Kidney (tissue), 14 donors: ENCODE data around the gene TMEM255B. TPM values are rescaled to one million over a fixed set of nuclear protein-coding genes. Genes with fewer than 3 reads are reported as not detected.
A peak's percentile ranks its signal among the peaks of the same experiment; 100 is the strongest.

Source experiments
- DNase-seq, 5 donors: peaks; one replicate each; pipeline ENCODE4 v3.0.0-alpha.2; 2013 to 2020
- FAIRE-seq: peaks from 2 replicates; lab custom pipeline; 2012; peaks lifted over from hg19 to GRCh38; lab: Jason Lieb, UNC
- H3K27ac ChIP-seq, 2 donors: one replicate each; pipeline ENCODE4 v1.7.0; 2013; ENCODE audit warnings: low read depth in 2 of 2, low read length in 2 of 2, inconsistent platforms in 1 of 2
- H3K27me3 ChIP-seq: one replicate; pipeline ENCODE4 v1.7.1; 2013; ENCODE audit warnings: low read length, inconsistent platforms; ENCODE audit not compliant: control insufficient read depth, insufficient read depth
- H3K36me3 ChIP-seq, 3 donors: one replicate each; pipeline versions ENCODE4 v1.7.0 to v1.7.1; 2013; ENCODE audit warnings: low read length in 3 of 3, control low read depth in 1 of 3, inconsistent platforms in 1 of 3; ENCODE audit not compliant: insufficient read depth in 3 of 3, control insufficient read depth in 2 of 3
- H3K4me1 ChIP-seq, 3 donors: one replicate each; pipeline versions ENCODE4 v1.7.0 to v1.7.1; 2013; ENCODE audit warnings: low read length in 3 of 3, inconsistent platforms in 1 of 3, low read depth in 1 of 3; ENCODE audit not compliant: control insufficient read depth in 2 of 3, insufficient read depth in 2 of 3
- H3K4me3 ChIP-seq, 3 donors: one replicate each; pipeline versions ENCODE4 v1.7.0 to v1.8.1; 2013; ENCODE audit warnings: low read length in 3 of 3, control low read depth in 1 of 3, inconsistent platforms in 1 of 3
- H3K9ac ChIP-seq, 3 donors: one replicate each; pipeline versions ENCODE4 v1.7.0 to v1.7.1; 2013; ENCODE audit warnings: low read length in 3 of 3, control low read depth in 1 of 3, inconsistent platforms in 1 of 3
- H3K9me3 ChIP-seq, 3 donors: one replicate each; pipeline versions ENCODE4 v1.7.0 to v1.7.1; 2013; ENCODE audit warnings: low read length in 3 of 3, control low read depth in 1 of 3, inconsistent platforms in 1 of 3; ENCODE audit not compliant: control insufficient read depth in 2 of 3, insufficient read depth in 1 of 3
- intact Hi-C: fragments of 100-400 bp; cut with DNase I; formaldehyde crosslinking; loops from one replicate; pipeline ENCODE4 v1.11.1; 2022
- polyA plus RNA-seq: library from polyadenylated mRNA; stranded (reverse); fragments of 350-450 nt; fragmentation: Illumina TruSeq; extraction: RNeasy Lipid Tissue Mini Kit (QIAGEN cat#74804); gene quantifications from one replicate; pipeline ENCODE4 v1.2.3, GENCODE V29; 2014; ENCODE audit warnings: low read depth, low replicate concordance; ENCODE audit not compliant: insufficient read depth
- total RNA-seq: library from RNA; stranded (reverse); fragmentation: NEBNext Ultra II Directional; extraction: Animal tissue kit (Norgen Biotek cat#: 25700); gene quantifications from one replicate; pipeline ENCODE4 v1.2.1, GENCODE V29; 2021
- TF ChIP-seq, protein P1 (sequence below): IDR thresholded peaks from 3 replicates; pipeline ENCODE4 v1.5.1; 2012; ENCODE audit warnings: mild to moderate bottlenecking, moderate library complexity, borderline replicate concordance; ENCODE audit not compliant: insufficient read depth; ENCODE audit errors: extremely low read depth
- donor health status: control.
- donor health status: control.
- donor health status: control.
- donor health status: control.
- donor health status: control.
- donor health status: DM: yes; HTN: yes; CAD: no.
- donor health status: Normal renal cell carcinoma (clear cell type).

Gene TMEM255B
- total and polyA plus RNA-seq, 2 donors from 2014 or later = 11.9 to 29.3 TPM

DNA sequence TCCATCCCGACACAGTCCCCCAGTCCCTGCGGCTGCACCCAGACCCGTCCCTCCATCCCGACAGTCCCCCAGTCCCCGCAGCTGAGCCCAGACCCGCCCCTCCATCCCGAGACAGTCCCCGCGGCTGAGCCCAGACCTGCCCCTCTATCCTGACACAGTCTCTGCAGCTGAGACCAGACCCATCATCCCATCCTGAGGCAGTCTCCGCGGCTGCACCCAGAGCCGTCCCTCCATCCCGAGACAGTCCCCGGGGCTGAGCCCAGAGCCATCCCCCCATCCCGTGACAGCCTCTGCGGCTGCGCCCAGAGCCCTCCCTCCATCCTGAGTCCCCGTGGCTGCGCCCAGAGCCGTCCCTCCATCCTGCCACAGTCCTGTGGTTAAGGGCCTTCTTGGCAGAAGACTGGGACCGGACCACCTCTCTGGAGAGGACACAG lies 28.8 kb upstream of the TMEM255B start:
- intact Hi-C loops = no loop called here
- H3K4me1 ChIP-seq = no peaks in the 10 kb centered on the region
- no peak overlapping the region for H3K4me3 ChIP-seq
- DNase-seq = peak in 1 of 5 donors; percentile 59
- H3K27ac ChIP-seq = no peak overlapping the region
- FAIRE-seq = no peak
- no peak overlapping the region for H3K9ac ChIP-seq
- H3K27me3 ChIP-seq = peaks cover 7% of the 10 kb centered on the region
- TF ChIP-seq, protein P1, sequence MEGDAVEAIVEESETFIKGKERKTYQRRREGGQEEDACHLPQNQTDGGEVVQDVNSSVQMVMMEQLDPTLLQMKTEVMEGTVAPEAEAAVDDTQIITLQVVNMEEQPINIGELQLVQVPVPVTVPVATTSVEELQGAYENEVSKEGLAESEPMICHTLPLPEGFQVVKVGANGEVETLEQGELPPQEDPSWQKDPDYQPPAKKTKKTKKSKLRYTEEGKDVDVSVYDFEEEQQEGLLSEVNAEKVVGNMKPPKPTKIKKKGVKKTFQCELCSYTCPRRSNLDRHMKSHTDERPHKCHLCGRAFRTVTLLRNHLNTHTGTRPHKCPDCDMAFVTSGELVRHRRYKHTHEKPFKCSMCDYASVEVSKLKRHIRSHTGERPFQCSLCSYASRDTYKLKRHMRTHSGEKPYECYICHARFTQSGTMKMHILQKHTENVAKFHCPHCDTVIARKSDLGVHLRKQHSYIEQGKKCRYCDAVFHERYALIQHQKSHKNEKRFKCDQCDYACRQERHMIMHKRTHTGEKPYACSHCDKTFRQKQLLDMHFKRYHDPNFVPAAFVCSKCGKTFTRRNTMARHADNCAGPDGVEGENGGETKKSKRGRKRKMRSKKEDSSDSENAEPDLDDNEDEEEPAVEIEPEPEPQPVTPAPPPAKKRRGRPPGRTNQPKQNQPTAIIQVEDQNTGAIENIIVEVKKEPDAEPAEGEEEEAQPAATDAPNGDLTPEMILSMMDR = no peak
- H3K36me3 ChIP-seq = no peaks in the 10 kb centered on the region
- H3K9me3 ChIP-seq = peaks cover 0 to 5% (median 4%) of the 10 kb centered on the region in 3 donors

DNA sequence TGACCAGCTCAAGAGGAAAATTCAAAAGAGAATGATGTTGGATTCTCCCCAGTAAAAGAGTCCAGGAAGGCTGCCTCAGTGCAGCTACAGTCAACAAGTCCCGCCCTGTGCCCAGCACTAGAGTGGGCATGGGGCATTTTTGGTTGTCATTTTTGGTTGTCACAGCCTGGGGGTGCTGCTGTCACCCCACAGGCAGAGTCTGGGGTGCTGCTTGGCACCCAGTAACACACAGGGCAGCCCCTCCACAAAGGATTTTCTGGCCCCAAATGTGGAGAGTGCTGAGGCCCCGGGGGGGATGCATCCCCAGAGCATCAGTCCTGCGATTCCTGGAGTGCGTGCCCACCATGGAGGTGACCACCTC lies 28.2 kb upstream of the TMEM255B start:
- H3K9me3 ChIP-seq = peaks cover 0 to 5% (median 4%) of the 10 kb centered on the region in 3 donors
- no peak overlapping the region for H3K4me3 ChIP-seq
- H3K27ac ChIP-seq = no peak overlapping the region
- intact Hi-C loops = no loop called here
- FAIRE-seq (no peak), DNase-seq (peak in 1 of 5 donors; percentile 50)
- no peaks in the 10 kb centered on the region for H3K36me3 ChIP-seq
- TF ChIP-seq, protein P1 = no peak
- peaks cover 7% of the 10 kb centered on the region for H3K27me3 ChIP-seq
- no peak overlapping the region for H3K9ac ChIP-seq
- H3K4me1 ChIP-seq = no peaks in the 10 kb centered on the region

DNA sequence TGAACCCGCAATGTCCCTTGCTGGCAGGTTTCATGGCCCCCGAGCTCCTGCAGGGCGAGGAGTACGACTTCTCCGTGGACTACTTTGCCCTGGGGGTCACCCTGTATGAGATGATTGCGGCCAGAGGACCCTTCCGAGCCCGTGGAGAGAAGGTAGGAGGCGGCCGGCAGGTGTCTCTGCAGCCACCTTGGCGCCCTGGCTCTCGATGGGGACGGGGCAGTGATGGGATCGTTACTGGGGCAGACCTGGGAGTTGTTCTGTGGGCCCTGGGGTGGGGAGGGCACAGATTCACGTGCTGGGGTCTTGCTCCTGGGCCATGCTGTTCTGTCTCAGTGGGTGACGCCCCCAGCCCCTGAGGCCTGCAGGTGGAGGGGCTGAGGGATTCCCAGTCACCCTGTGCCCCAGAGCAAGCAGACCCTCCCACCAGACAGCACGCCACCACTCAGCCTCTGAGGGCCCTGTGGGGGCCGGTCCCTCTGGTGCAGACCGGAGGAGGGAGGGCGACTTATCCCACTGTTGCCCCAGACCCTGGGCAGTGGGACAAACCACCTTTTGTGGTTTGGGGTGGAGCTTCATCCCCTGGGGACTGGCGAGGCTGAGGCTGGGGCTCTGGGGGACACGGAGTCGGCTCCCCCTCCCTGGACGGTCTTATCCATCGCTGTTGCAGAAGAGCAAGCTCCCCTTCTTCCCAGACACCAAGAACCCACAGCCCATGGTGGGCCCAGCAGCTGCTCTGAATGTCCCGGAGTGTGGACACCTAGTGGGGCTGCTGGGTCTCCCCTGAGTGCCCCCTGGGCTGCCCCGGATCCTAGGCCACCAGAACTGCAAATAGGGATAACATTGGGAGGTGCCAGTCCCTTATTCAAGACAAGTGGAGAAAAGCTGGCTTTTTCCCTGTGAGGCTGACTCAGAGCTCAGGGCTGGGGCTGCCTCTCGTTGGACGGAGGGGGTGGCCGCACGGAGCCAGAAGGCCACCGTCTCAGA lies 27.5 kb upstream of the TMEM255B start:
- Histone ChIP-seq H3K4me3 (no peak overlapping the region), H3K9me3 (peaks cover 0 to 5% (median 4%) of the 10 kb centered on the region in 3 donors), H3K9ac (no peak overlapping the region), H3K36me3 (no peaks in the 10 kb centered on the region), H3K4me1 (no peaks in the 10 kb centered on the region), H3K27ac (no peak overlapping the region), H3K27me3 (peaks cover 7% of the 10 kb centered on the region)
- FAIRE-seq = no peak
- TF ChIP-seq, protein P1 = no peak
- DNase-seq = peak in 1 of 5 donors; percentile 61
- intact Hi-C loops = no loop called here
